Activated CD8-positive, alpha-beta T cell treated with anti-CD3 and anti-CD28 coated beads, Interleukin-2, amount 10 ng/mL, durations not matched to agents 7 days and 5 days (primary cell): ENCODE results near the gene C16orf78. TPM values are rescaled to one million over a fixed set of nuclear protein-coding genes. Genes with fewer than 3 reads are reported as not detected.

ENCODE experiments used
- ATAC-seq: fragments of 150-1000 bp; cut with Tn5 transposase; one replicate; pipeline ENCODE4 v1.10.0; 2021; ENCODE audit warnings: moderate library complexity
- CTCF ChIA-PET: fragments of 350-600 bp; sonication (Branson Sonifier 250); formaldehyde crosslinking; loops from one replicate; lab custom pipeline; 2021; ENCODE audit warnings: antibody characterized with exemption; lab: Charles Lee
- POLR2A ChIA-PET: fragments of 350-600 bp; sonication (Branson Sonifier 250); formaldehyde crosslinking; loops from one replicate; lab custom pipeline; 2021; ENCODE audit warnings: antibody characterized with exemption; lab: Charles Lee
- DNase-seq: peaks from one replicate; pipeline ENCODE4 v3.0.0-alpha.2; 2020
- H3K27ac Mint-ChIP-seq: one replicate; pipeline ENCODE4 v1.8.0; 2021; ENCODE audit warnings: mild to moderate bottlenecking, mixed read lengths
- H3K27me3 Mint-ChIP-seq: one replicate; pipeline ENCODE4 v1.8.0; 2021; ENCODE audit warnings: low read depth, mixed read lengths
- H3K36me3 Mint-ChIP-seq: one replicate; pipeline ENCODE4 v1.8.0; 2021; ENCODE audit warnings: low read depth, mixed read lengths
- H3K4me1 Mint-ChIP-seq: one replicate; pipeline ENCODE4 v1.8.0; 2021; ENCODE audit warnings: low read depth, mixed read lengths
- H3K4me3 Mint-ChIP-seq: one replicate; pipeline ENCODE4 v1.8.0; 2021; ENCODE audit warnings: mild to moderate bottlenecking, mixed read lengths
- H3K9me3 Mint-ChIP-seq: one replicate; pipeline ENCODE4 v1.8.0; 2022; ENCODE audit warnings: mixed read lengths; ENCODE audit not compliant: insufficient read depth
- total RNA-seq, 2 experiments: library from RNA; stranded (reverse); gene quantifications; one replicate each; pipeline ENCODE4 v1.2.3, GENCODE V29; 2021

C16orf78 gene
- total RNA-seq = not detected

GRCh38 chr16:49373504-49373903 is at the start of gene C16orf78:
C16orf78 (plus strand) TSS chr16:49373804; CDS start chr16:49373940, 136 bp downstream.
- CTCF ChIA-PET = no interaction called here
- DNase-seq (no peak), ATAC-seq (no peak)
- H3K4me3 Mint-ChIP-seq = no peak within 1 kb of the TSS
- H3K36me3 Mint-ChIP-seq = no peaks in the 10 kb centered on the region
- no peak within 1 kb of the TSS for H3K27ac Mint-ChIP-seq
- no peaks in the 10 kb centered on the region for H3K9me3 Mint-ChIP-seq
- POLR2A ChIA-PET = no interaction called here
- H3K4me1 Mint-ChIP-seq = no peaks in the 10 kb centered on the region
- no peaks in the 10 kb centered on the region for H3K27me3 Mint-ChIP-seq

GRCh38 chr16:49324703-49325102 is 48.9 kb upstream of the C16orf78 start:
- DNase-seq = no peak
- POLR2A ChIA-PET = no interaction called here
- no peak overlapping the region for H3K27ac Mint-ChIP-seq

GRCh38 chr16:49327466-49327865 is 46.1 kb upstream of the C16orf78 start:
- no peaks in the 10 kb centered on the region for H3K27me3 Mint-ChIP-seq
- H3K4me3 Mint-ChIP-seq = no peak overlapping the region
- DNase-seq = no peak
- ChIA-PET POLR2A (no interaction called here), CTCF (no interaction called here)
- H3K36me3 Mint-ChIP-seq = no peaks in the 10 kb centered on the region
- H3K9me3 Mint-ChIP-seq = no peaks in the 10 kb centered on the region
- no peak for ATAC-seq
- H3K4me1 Mint-ChIP-seq = no peaks in the 10 kb centered on the region
- no peak overlapping the region for H3K27ac Mint-ChIP-seq

More at GRCh38 chr16:49324703-49325102, 48.9 kb upstream of the C16orf78 start:
- Mint-ChIP-seq H3K4me1 (no peaks in the 10 kb centered on the region), H3K9me3 (no peaks in the 10 kb centered on the region), H3K36me3 (no peaks in the 10 kb centered on the region), H3K27me3 (no peaks in the 10 kb centered on the region), H3K4me3 (no peak overlapping the region)
- CTCF ChIA-PET = no interaction called here
- no peak for ATAC-seq

GRCh38 chr16:49328325-49328724 is 45.3 kb upstream of the C16orf78 start:
- no peak overlapping the region for H3K27ac Mint-ChIP-seq
- ChIA-PET CTCF (no interaction called here), POLR2A (no interaction called here)
- no peaks in the 10 kb centered on the region for H3K4me1 Mint-ChIP-seq
- no peaks in the 10 kb centered on the region for H3K36me3 Mint-ChIP-seq
- DNase-seq = no peak
- H3K9me3 Mint-ChIP-seq = no peaks in the 10 kb centered on the region
- ATAC-seq = no peak
- no peak overlapping the region for H3K4me3 Mint-ChIP-seq
- no peaks in the 10 kb centered on the region for H3K27me3 Mint-ChIP-seq

GRCh38 chr16:49330562-49331201 is 42.9 kb upstream of the C16orf78 start:
- Mint-ChIP-seq H3K36me3 (no peaks in the 10 kb centered on the region), H3K9me3 (no peaks in the 10 kb centered on the region), H3K27ac (no peak overlapping the region), H3K27me3 (no peaks in the 10 kb centered on the region), H3K4me3 (no peak overlapping the region), H3K4me1 (no peaks in the 10 kb centered on the region)
- ATAC-seq = no peak
- no peak for DNase-seq
- ChIA-PET POLR2A (no interaction called here), CTCF (no interaction called here)

- CTCF ChIA-PET = no interaction called here
- Mint-ChIP-seq H3K27ac (no peak overlapping the region), H3K36me3 (no peaks in the 10 kb centered on the region), H3K9me3 (no peaks in the 10 kb centered on the region), H3K27me3 (no peaks in the 10 kb centered on the region), H3K4me1 (no peaks in the 10 kb centered on the region), H3K4me3 (no peak overlapping the region)
- POLR2A ChIA-PET = no interaction called here
- ATAC-seq = no peak
- no peak for DNase-seq
These were observed 40.9 kb upstream of the C16orf78 start for GRCh38 chr16:49332589-49333258.

GRCh38 chr16:49333259-49333597 is 40.4 kb upstream of the C16orf78 start:
- Mint-ChIP-seq H3K27ac (no peak overlapping the region), H3K9me3 (no peaks in the 10 kb centered on the region), H3K4me1 (no peaks in the 10 kb centered on the region), H3K27me3 (no peaks in the 10 kb centered on the region), H3K4me3 (no peak overlapping the region), H3K36me3 (no peaks in the 10 kb centered on the region)
- DNase-seq (no peak), ATAC-seq (no peak)
- ChIA-PET POLR2A (no interaction called here), CTCF (no interaction called here)

GRCh38 chr16:49335828-49336227 is 37.8 kb upstream of the C16orf78 start:
- ChIA-PET POLR2A (no interaction called here), CTCF (no interaction called here)
- ATAC-seq (no peak), DNase-seq (no peak)
- Mint-ChIP-seq H3K36me3 (no peaks in the 10 kb centered on the region), H3K4me3 (no peak overlapping the region), H3K27ac (no peak overlapping the region), H3K27me3 (no peaks in the 10 kb centered on the region), H3K9me3 (no peaks in the 10 kb centered on the region), H3K4me1 (no peaks in the 10 kb centered on the region)

- no peaks in the 10 kb centered on the region for H3K4me1 Mint-ChIP-seq
- H3K36me3 Mint-ChIP-seq = no peaks in the 10 kb centered on the region
- no peaks in the 10 kb centered on the region for H3K9me3 Mint-ChIP-seq
- no peak for DNase-seq
- ChIA-PET CTCF (no interaction called here), POLR2A (interaction anchor here (0.6 kb wide), 1 partner anchor 14 kb away, joined by 3 read pairs; no protein-coding TSS in a partner anchor)
- ATAC-seq = no peak
- no peak overlapping the region for H3K27ac Mint-ChIP-seq
- H3K27me3 Mint-ChIP-seq = no peaks in the 10 kb centered on the region
- no peak overlapping the region for H3K4me3 Mint-ChIP-seq
These were observed 37.0 kb upstream of the C16orf78 start for GRCh38 chr16:49336581-49336980.

GRCh38 chr16:49337814-49338350 is 35.7 kb upstream of the C16orf78 start:
- Mint-ChIP-seq H3K36me3 (no peaks in the 10 kb centered on the region), H3K27ac (no peak overlapping the region), H3K4me3 (no peak overlapping the region), H3K9me3 (no peaks in the 10 kb centered on the region), H3K4me1 (no peaks in the 10 kb centered on the region), H3K27me3 (no peaks in the 10 kb centered on the region)
- ATAC-seq = no peak
- CTCF ChIA-PET = no interaction called here
- POLR2A ChIA-PET = no interaction called here
- no peak for DNase-seq

- no peaks in the 10 kb centered on the region for H3K27me3 Mint-ChIP-seq
- ATAC-seq (no peak), DNase-seq (no peak)
- H3K9me3 Mint-ChIP-seq = no peaks in the 10 kb centered on the region
- no peak overlapping the region for H3K27ac Mint-ChIP-seq
- H3K36me3 Mint-ChIP-seq = no peaks in the 10 kb centered on the region
- POLR2A ChIA-PET = no interaction called here
- H3K4me3 Mint-ChIP-seq = no peak overlapping the region
- no peaks in the 10 kb centered on the region for H3K4me1 Mint-ChIP-seq
- CTCF ChIA-PET = no interaction called here
These were observed 34.9 kb upstream of the C16orf78 start for GRCh38 chr16:49338611-49339265.

- ChIA-PET CTCF (no interaction called here), POLR2A (no interaction called here)
- no peak overlapping the region for H3K4me3 Mint-ChIP-seq
- ATAC-seq (no peak), DNase-seq (no peak)
- H3K27me3 Mint-ChIP-seq = no peaks in the 10 kb centered on the region
- no peaks in the 10 kb centered on the region for H3K4me1 Mint-ChIP-seq
- H3K27ac Mint-ChIP-seq = no peak overlapping the region
- no peaks in the 10 kb centered on the region for H3K9me3 Mint-ChIP-seq
- no peaks in the 10 kb centered on the region for H3K36me3 Mint-ChIP-seq
These were observed 33.1 kb upstream of the C16orf78 start for GRCh38 chr16:49340466-49340865.
